Activated CD4-positive, alpha-beta T cell treated with anti-CD3 and anti-CD28 coated beads, Interleukin-2, Interleukin-4, amounts not matched to agents 100 ng/mL and 50 ng/mL, durations not matched to agents 16 hours and 8 hours (primary cell): ENCODE measurements around the gene POTEC.
"Not testable (repeated sequence)": the region's sequence is repeated elsewhere in the genome, so short reads cannot be mapped to it uniquely, and the experiment has no call there.

Source experiments
- DNase-seq: peaks from one replicate; pipeline ENCODE4 v3.0.0-alpha.2; 2020; ENCODE audit warnings: low spot score

Gene POTEC

GRCh38 chr18:14543446-14543964 lies at the start of gene POTEC:
TSS of gene POTEC (minus strand) at chr18:14543600. CDS start at chr18:14543146, 454 bp downstream.
- not testable (repeated sequence) for DNase-seq

DNA sequence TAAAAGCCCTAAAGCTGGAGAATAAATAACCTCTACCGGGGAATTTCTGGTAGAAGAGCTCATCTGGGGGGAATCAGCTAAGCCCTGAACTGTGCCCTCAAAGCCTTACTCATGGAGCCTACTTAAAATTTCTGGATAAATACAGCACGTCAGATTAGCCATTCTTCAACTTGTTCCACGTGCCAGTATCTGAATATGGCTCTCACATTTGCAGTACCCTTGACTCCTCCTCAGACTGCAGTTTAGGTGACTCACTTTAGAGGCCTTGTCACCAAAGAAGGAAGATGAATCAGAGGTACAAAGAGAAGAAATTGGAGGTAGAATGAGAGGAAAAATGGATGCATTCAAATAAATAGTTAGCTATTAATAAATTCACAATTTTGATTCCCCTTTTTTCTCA lies 34.6 kb upstream of the POTEC start:
- DNase-seq = no peak

DNA sequence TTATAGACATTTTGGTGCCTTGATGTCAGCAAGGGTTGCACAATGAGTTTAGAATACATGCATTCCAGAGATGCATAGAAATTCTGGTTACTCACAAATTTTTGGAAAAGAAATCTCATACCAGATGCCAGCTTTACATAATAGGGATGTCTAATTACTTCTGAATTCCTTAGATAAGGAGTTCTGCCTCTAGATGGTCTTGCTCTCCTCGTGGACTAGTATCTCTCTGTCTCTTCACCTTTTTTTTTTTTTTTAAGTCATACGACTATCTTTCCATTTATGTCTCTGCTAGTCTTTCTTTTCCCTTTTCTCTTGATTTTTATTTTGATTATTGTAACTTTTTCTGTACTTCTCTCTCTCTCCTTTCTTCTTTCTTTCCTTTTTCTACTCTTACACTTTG lies 16.1 kb upstream of the POTEC start:
- DNase-seq = not testable (repeated sequence)

GRCh38 chr18:14531659-14532058 lies 11.7 kb downstream of the POTEC start:
- peak; percentile 13 for DNase-seq

- not testable (repeated sequence) for DNase-seq
Observed at GRCh38 chr18:14510707-14511106, 32.7 kb downstream of the POTEC start.

GRCh38 chr18:14503691-14504090 lies 39.7 kb downstream of the POTEC start:
- DNase-seq = not testable (repeated sequence)

DNA sequence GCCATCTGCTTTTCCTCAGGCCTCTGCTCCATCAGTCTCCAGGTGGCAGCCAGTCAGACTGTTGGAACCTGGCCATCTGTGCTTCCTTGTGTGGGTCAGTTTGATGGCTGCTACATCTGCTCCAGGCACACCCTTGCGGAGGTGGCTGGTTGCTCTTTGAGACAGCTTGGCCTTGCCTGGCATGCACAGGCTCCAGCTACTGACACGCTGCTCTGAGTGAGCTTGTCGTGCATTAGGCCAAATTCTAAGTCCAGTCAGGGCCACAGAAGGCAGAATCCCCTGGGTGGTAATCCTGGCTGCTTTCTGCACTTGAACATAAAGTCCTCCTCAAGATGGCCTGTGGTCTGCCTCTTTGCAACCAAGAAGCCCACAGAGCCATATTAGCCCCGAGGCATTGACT lies 41.5 kb downstream of the POTEC start:
- DNase-seq = not testable (repeated sequence)

- DNase-seq = not testable (repeated sequence)
Observed at GRCh38 chr18:14489256-14490014, 54.0 kb downstream of the POTEC start.

GRCh38 chr18:14488789-14489188 lies 54.6 kb downstream of the POTEC start:
- DNase-seq = not testable (repeated sequence)

GRCh38 chr18:14486926-14487580 lies 56.3 kb downstream of the POTEC start:
- not testable (repeated sequence) for DNase-seq

DNA sequence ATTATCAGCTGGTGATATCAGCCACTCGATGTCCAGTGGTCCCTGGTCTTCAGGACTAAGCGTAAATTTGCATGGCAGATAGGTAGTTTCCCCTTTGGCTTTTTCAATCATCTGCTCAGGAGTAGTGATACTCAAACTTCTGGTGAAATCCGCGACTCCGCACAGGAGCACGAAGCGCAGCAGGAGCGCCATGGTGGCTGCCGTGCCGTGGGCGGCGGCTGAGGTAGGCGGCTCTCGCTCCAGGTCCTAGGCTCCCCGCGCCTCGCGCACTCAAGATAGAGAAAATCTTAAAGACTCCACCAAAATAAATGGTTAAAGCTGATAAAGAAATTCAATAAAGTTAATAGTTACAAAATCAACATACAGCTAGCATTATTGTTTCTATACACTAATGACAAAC lies 64.3 kb downstream of the POTEC start:
- not testable (repeated sequence) for DNase-seq

- DNase-seq = not testable (repeated sequence)
Observed at GRCh38 chr18:14475520-14475919, 67.9 kb downstream of the POTEC start.

- not testable (repeated sequence) for DNase-seq
Observed at GRCh38 chr18:14474752-14475151, 68.6 kb downstream of the POTEC start.

DNA sequence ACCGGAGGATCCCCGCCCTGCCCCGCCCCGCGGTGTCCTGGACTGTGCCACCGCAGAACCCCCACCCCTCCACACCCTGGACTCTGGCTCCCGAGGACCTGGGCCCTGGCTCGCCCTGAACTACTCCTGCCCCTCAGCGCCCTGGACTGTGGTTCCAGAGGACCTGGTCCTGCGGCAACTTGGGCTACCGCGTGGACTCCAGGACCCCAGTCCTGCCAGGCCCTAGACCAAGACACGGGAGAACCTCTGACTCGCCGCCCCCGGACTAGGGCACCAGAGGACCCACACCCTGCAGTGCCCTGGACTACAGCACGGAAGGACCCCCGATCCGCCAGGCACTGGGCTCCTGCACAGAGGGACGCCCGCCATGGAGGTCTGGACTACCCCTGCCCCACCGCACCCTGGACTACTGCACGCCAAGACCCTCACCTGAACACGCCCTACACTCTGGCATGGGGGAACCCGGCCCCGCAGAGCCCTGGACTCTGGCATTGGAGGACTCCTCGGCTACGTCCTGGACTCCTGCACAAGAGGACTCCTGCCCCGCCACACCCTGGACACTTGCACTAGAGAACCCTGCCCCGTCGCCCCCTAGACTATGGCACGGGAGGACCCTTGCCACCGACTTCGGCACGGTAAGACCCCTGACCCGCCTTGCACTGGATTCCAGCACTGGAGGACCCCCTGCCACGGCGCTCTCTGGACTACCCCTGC lies 69.2 kb downstream of the POTEC start:
- DNase-seq = not testable (repeated sequence)

GRCh38 chr18:14473250-14474006 lies 70.0 kb downstream of the POTEC start:
- DNase-seq = not testable (repeated sequence)

DNA sequence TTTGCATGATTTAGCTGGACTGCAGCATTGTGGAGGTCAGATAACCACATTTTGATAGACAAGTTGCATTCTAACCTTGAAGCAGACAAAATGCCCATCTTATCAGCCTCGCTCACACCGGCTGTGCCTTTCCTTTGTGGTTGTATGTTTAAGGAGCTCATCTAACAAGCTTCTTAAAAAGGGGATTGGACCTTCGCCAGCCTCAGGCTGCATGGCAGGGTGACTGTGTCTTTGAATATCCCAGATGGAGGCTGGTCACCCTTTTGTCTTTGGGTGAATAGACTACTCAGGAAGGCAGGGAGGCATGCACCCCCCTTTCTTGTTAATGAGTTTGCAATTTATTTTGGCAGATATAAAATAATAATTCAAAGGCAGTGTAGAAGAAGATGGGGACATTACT lies 72.1 kb downstream of the POTEC start:
- DNase-seq = not testable (repeated sequence)

DNA sequence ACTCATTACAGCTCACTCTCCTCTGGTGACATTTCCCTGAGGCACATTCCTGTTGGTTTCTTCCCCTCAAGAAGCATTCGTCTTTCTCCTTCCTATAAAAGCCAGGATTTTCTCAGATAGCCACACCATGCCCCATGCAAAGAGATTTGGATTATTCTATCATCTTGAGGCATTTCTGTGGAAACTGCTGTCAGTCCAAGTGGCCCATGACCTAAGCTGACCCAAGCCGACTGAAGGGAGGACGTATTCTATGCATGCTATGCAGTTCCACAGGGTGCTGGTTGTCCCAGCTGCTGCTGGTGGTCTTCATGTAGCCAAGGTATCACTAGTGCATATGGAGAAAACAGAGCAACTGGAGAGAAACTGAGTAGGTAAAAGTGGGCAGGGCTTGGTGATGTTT lies 73.0 kb downstream of the POTEC start:
- not testable (repeated sequence) for DNase-seq

DNA sequence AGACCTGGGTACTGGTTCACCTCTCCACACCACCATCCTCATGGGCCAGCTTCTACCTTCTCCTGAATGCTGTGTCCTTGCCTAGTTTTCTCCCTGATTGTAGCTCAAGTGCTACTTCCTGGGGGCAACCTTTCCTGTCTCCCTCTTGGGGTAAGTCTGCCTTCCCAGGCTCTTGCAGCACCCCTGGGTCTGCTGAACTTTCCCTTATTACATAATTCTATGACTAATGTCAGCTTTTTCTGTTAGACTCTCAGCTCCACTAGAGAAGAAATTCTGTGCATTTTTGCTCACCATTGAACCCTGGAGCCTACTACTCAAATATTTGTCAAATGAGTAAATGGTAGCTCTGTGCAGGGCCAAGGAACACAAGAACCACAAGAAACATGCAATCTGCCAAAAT lies 73.4 kb downstream of the POTEC start:
- not testable (repeated sequence) for DNase-seq

DNA sequence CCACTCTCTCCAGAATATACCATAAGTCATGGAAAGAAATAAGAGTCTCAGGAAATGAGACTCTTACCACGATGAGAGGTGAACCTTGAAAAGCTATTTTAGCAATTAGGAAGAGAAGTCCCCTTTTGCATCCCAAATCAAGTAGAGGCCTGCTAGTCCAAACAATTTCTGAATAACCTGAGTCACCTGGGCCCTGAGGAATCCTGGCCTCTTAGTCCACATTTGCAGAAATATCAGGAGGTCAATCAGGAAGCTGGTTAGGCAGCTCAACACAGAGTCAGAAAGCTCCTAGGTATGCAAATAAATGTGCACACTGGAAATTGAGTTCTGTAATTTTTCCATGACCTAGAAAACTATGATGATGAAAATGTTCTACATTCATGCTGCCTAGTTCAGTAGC lies 77.4 kb downstream of the POTEC start:
- not testable (repeated sequence) for DNase-seq
